Kidney (tissue), 14 donors: Measurements from ENCODE around the gene GDF2. TPM values are rescaled to one million over a fixed set of nuclear protein-coding genes. Genes with fewer than 3 reads are reported as not detected.

Experiments used
- DNase-seq, 5 donors: peaks; one replicate each; pipeline ENCODE4 v3.0.0-alpha.2; 2013 to 2020
- FAIRE-seq: peaks from 2 replicates; lab custom pipeline; 2012; peaks lifted over from hg19 to GRCh38; lab: Jason Lieb, UNC
- H3K27ac ChIP-seq, 2 donors: one replicate each; pipeline ENCODE4 v1.7.0; 2013; ENCODE audit warnings: low read depth in 2 of 2, low read length in 2 of 2, inconsistent platforms in 1 of 2
- H3K27me3 ChIP-seq: one replicate; pipeline ENCODE4 v1.7.1; 2013; ENCODE audit warnings: low read length, inconsistent platforms; ENCODE audit not compliant: control insufficient read depth, insufficient read depth
- H3K36me3 ChIP-seq, 3 donors: one replicate each; pipeline versions ENCODE4 v1.7.0 to v1.7.1; 2013; ENCODE audit warnings: low read length in 3 of 3, control low read depth in 1 of 3, inconsistent platforms in 1 of 3; ENCODE audit not compliant: insufficient read depth in 3 of 3, control insufficient read depth in 2 of 3
- H3K4me1 ChIP-seq, 3 donors: one replicate each; pipeline versions ENCODE4 v1.7.0 to v1.7.1; 2013; ENCODE audit warnings: low read length in 3 of 3, inconsistent platforms in 1 of 3, low read depth in 1 of 3; ENCODE audit not compliant: control insufficient read depth in 2 of 3, insufficient read depth in 2 of 3
- H3K4me3 ChIP-seq, 3 donors: one replicate each; pipeline versions ENCODE4 v1.7.0 to v1.8.1; 2013; ENCODE audit warnings: low read length in 3 of 3, control low read depth in 1 of 3, inconsistent platforms in 1 of 3
- H3K9ac ChIP-seq, 3 donors: one replicate each; pipeline versions ENCODE4 v1.7.0 to v1.7.1; 2013; ENCODE audit warnings: low read length in 3 of 3, control low read depth in 1 of 3, inconsistent platforms in 1 of 3
- H3K9me3 ChIP-seq, 3 donors: one replicate each; pipeline versions ENCODE4 v1.7.0 to v1.7.1; 2013; ENCODE audit warnings: low read length in 3 of 3, control low read depth in 1 of 3, inconsistent platforms in 1 of 3; ENCODE audit not compliant: control insufficient read depth in 2 of 3, insufficient read depth in 1 of 3
- intact Hi-C: fragments of 100-400 bp; cut with DNase I; formaldehyde crosslinking; loops from one replicate; pipeline ENCODE4 v1.11.1; 2022
- polyA plus RNA-seq: library from polyadenylated mRNA; stranded (reverse); fragments of 350-450 nt; fragmentation: Illumina TruSeq; extraction: RNeasy Lipid Tissue Mini Kit (QIAGEN cat#74804); gene quantifications from one replicate; pipeline ENCODE4 v1.2.3, GENCODE V29; 2014; ENCODE audit warnings: low read depth, low replicate concordance; ENCODE audit not compliant: insufficient read depth
- total RNA-seq: library from RNA; stranded (reverse); fragmentation: NEBNext Ultra II Directional; extraction: Animal tissue kit (Norgen Biotek cat#: 25700); gene quantifications from one replicate; pipeline ENCODE4 v1.2.1, GENCODE V29; 2021
- TF ChIP-seq, protein P1 (sequence below): IDR thresholded peaks from 3 replicates; pipeline ENCODE4 v1.5.1; 2012; ENCODE audit warnings: mild to moderate bottlenecking, moderate library complexity, borderline replicate concordance; ENCODE audit not compliant: insufficient read depth; ENCODE audit errors: extremely low read depth
- donor health status: control.
- donor health status: control.
- donor health status: control.
- donor health status: control.
- donor health status: control.
- donor health status: DM: yes; HTN: yes; CAD: no.
- donor health status: Normal renal cell carcinoma (clear cell type).

GDF2 gene
- total and polyA plus RNA-seq, 2 donors from 2014 or later, result not detected

DNA sequence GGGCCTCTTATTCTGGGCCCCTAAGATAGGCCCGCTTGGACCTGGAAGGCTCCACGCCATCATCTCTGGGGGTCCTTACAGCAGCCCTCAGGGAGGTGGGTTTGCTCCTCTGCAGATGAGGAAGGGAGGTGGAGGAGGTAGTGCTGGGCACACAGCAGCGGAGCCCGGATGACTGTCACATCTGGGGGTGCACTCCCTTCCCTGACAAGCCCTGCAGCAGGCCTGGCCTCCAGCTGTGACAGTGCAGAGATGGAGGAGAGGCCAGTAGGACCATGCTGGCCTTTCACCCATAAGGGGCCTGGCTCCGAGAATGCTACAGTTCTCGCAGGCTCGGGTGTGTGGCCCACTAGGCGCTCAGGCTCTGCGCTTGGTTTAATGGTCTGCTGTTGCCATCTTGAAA, 9.2 kb downstream of the GDF2 start:
- Histone ChIP-seq H3K4me1 (peaks cover 0 to 4% (median 0%) of the 10 kb centered on the region in 3 donors), H3K27me3 (no peaks in the 10 kb centered on the region), H3K4me3 (no peak overlapping the region), H3K9me3 (no peaks in the 10 kb centered on the region), H3K27ac (no peak overlapping the region), H3K9ac (no peak overlapping the region), H3K36me3 (no peaks in the 10 kb centered on the region)
- intact Hi-C loops, result no loop called here
- TF ChIP-seq, protein P1, sequence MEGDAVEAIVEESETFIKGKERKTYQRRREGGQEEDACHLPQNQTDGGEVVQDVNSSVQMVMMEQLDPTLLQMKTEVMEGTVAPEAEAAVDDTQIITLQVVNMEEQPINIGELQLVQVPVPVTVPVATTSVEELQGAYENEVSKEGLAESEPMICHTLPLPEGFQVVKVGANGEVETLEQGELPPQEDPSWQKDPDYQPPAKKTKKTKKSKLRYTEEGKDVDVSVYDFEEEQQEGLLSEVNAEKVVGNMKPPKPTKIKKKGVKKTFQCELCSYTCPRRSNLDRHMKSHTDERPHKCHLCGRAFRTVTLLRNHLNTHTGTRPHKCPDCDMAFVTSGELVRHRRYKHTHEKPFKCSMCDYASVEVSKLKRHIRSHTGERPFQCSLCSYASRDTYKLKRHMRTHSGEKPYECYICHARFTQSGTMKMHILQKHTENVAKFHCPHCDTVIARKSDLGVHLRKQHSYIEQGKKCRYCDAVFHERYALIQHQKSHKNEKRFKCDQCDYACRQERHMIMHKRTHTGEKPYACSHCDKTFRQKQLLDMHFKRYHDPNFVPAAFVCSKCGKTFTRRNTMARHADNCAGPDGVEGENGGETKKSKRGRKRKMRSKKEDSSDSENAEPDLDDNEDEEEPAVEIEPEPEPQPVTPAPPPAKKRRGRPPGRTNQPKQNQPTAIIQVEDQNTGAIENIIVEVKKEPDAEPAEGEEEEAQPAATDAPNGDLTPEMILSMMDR, result no peak
- FAIRE-seq (no peak), DNase-seq (peak in 1 of 5 donors; percentile 34)

DNA sequence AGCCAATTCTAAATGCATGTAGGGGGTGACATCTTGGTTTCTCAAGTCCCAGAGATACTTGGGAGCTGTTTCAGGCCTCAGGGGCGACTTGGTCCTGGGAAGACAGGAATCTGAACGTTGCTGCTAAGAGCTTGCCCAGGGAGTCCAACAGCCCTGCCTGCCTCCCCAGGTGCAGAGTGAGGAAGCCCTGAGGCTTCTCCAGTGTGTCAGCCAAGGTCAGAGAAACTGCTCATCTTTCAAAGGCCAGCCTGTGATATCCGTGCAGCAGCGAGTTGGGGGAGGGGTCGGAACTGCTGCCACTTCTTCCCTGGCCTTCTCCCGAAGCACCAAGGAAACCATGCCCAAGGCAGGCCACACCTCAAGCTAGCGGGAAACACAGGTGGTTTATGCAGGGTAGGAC, 9.7 kb downstream of the GDF2 start:
- FAIRE-seq, result no peak

DNA sequence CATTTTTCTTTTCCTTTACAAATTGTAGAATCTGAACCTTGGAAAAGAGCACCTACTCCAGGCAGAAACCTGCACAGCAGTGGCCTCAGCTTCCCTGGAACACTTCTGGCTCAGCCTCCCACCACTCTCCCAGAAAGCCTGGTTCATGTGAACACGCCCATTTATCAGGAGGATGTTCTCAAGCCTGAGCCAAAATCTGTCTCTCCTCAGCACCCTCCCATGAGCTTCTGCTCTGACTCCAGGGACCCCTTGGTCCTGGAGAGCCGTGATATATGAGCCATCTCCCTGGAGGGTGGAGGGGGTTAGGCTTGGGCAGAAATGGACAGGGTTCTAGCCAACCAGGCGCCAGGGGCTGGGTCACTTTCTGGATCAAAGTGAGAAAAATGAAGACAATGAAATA, 10.1 kb downstream of the GDF2 start:
- intact Hi-C loops, result no loop called here
- DNase-seq, result peak in 1 of 5 donors; percentile 4
- no peaks in the 10 kb centered on the region for H3K27me3 ChIP-seq

More for the DNA sequence above, 9.7 kb downstream of the GDF2 start:
- TF ChIP-seq, protein P1, result no peak
- Histone ChIP-seq H3K9me3 (no peaks in the 10 kb centered on the region), H3K36me3 (no peaks in the 10 kb centered on the region), H3K4me3 (no peak overlapping the region), H3K27me3 (no peaks in the 10 kb centered on the region), H3K4me1 (peaks cover 0 to 4% (median 0%) of the 10 kb centered on the region in 3 donors), H3K9ac (no peak overlapping the region), H3K27ac (no peak overlapping the region)
- intact Hi-C loops, result no loop called here
- DNase-seq, result peak in 4 of 5 donors; percentile 18 to 43 (median 32)

More for the DNA sequence above, 10.1 kb downstream of the GDF2 start:
- TF ChIP-seq, protein P1, result no peak
- H3K4me1 ChIP-seq, result peaks cover 0 to 4% (median 0%) of the 10 kb centered on the region in 3 donors
- H3K27ac ChIP-seq, result no peak overlapping the region
- H3K36me3 ChIP-seq, result no peaks in the 10 kb centered on the region
- no peaks in the 10 kb centered on the region for H3K9me3 ChIP-seq
- no peak overlapping the region for H3K9ac ChIP-seq
- no peak overlapping the region for H3K4me3 ChIP-seq
- no peak for FAIRE-seq
